HepG2 (cell line): Measurements from ENCODE around the gene THBD.

Experiments used
- CBFB ChIP-seq: sonication (generic); formaldehyde crosslinking; IDR thresholded peaks from 2 replicates; pipeline ENCODE4 v1.4.0; 2020; ENCODE audit warnings: missing genetic modification reagents
- NAIF1 ChIP-seq: sonication (generic); formaldehyde crosslinking; IDR thresholded peaks from 2 replicates; pipeline ENCODE4 v1.5.0; 2020; ENCODE audit warnings: mild to moderate bottlenecking, missing genetic modification reagents, borderline replicate concordance
- RAD21 ChIP-seq: fragments of 450-650 bp; formaldehyde crosslinking; IDR thresholded peaks from 2 replicates; pipeline ENCODE4 v1.5.0; 2020; ENCODE audit warnings: mild to moderate bottlenecking
- RARA ChIP-seq: IDR thresholded peaks from 2 replicates; pipeline ENCODE4 v1.6.1; 2016; ENCODE audit warnings: missing genetic modification reagents, missing compliant biosample characterization
- RFX3 ChIP-seq: IDR thresholded peaks from 2 replicates; pipeline ENCODE4 v1.6.1; 2016; ENCODE audit warnings: missing biosample characterization, missing genetic modification reagents
- SIN3A ChIP-seq: IDR thresholded peaks from 2 replicates; pipeline ENCODE4 v1.6.1; 2011; ENCODE audit warnings: low read depth, mild to moderate bottlenecking, control low read depth, low read length, borderline replicate concordance
- TAF1 ChIP-seq: sonication (generic); formaldehyde crosslinking; IDR thresholded peaks from 2 replicates; pipeline ENCODE4 v1.4.0; 2020; ENCODE audit warnings: missing genetic modification reagents
- TEAD2 ChIP-seq: sonication (generic); formaldehyde crosslinking; IDR thresholded peaks from 2 replicates; pipeline ENCODE4 v1.9.0; 2021; ENCODE audit warnings: missing genetic modification reagents
- ZNF644 ChIP-seq: IDR thresholded peaks from 2 replicates; pipeline ENCODE4 v1.6.1; 2016; ENCODE audit warnings: low read depth
- TF ChIP-seq, protein P1 (sequence below): sonication (generic); formaldehyde crosslinking; IDR thresholded peaks from 2 replicates; pipeline ENCODE4 v1.4.0; 2020; ENCODE audit warnings: mild to moderate bottlenecking, missing genetic modification reagents
- TF ChIP-seq, protein P2 (sequence below): sonication (generic); formaldehyde crosslinking; IDR thresholded peaks from 2 replicates; pipeline ENCODE4 v1.4.0; 2020; ENCODE audit warnings: missing genetic modification reagents

DNA sequence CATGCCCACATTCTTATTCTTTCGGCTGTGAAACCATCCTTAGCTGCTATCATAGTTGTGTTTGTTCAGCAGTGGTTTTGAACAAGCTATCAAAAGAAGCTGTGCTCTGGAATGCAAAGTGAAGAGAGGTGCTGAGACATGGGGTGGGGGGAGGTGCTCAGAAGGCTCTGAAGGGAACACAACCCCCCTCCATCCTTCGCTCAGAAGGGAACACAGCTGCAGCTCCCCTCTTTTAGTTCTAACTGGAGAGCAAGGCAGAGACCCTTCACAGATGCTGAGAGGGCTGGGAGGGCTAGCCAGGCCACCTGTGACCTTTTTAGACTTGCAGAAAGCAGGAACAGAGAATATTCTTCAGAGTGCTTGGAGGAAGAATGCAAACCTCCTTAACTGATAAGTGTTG is 32.0 kb downstream of the THBD start:
- no peak for TF ChIP-seq CBFB (CRISPR knock-in tag)
- no peak for TF ChIP-seq RFX3 (CRISPR knock-in tag)
- no peak for TF ChIP-seq SIN3A
- TF ChIP-seq, protein P1, sequence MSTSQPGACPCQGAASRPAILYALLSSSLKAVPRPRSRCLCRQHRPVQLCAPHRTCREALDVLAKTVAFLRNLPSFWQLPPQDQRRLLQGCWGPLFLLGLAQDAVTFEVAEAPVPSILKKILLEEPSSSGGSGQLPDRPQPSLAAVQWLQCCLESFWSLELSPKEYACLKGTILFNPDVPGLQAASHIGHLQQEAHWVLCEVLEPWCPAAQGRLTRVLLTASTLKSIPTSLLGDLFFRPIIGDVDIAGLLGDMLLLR (CRISPR knock-in tag) = no peak
- no peak for TF ChIP-seq TEAD2
- TF ChIP-seq RAD21 (CRISPR knock-in tag) = no peak
- no peak for TF ChIP-seq RARA (CRISPR knock-in tag)
- TF ChIP-seq ZNF644 (CRISPR knock-in tag) = no peak
- TF ChIP-seq, protein P2, sequence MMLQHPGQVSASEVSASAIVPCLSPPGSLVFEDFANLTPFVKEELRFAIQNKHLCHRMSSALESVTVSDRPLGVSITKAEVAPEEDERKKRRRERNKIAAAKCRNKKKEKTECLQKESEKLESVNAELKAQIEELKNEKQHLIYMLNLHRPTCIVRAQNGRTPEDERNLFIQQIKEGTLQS (CRISPR knock-in tag) = no peak
- no peak for TF ChIP-seq NAIF1 (CRISPR knock-in tag)
- TF ChIP-seq TAF1 (CRISPR knock-in tag) = no peak
